HCT116 (cell line): ENCODE measurements around the gene DIRAS2. TPM values are rescaled to one million over a fixed set of nuclear protein-coding genes. Genes with fewer than 3 reads are reported as not detected.

Experiments used
- ATAC-seq: fragments of 200-7000 bp; cut with Tn5 transposase; 2 replicates; pipeline ENCODE4 v1.9.1; 2020; ENCODE audit warnings: mild to moderate bottlenecking, moderate library complexity
- BruUV-seq: library from RNA; stranded (reverse); fragments of 400-500 nt; replicated peaks from 2 replicates; lab custom pipeline; 2021; lab: Mats Ljungman, UMichigan
- CTCF ChIA-PET: fragments of 300-600 bp; sonication (Branson Sonifier 250); formaldehyde crosslinking; loops from one replicate; lab custom pipeline; 2021; ENCODE audit warnings: antibody characterized with exemption; lab: Charles Lee
- POLR2A ChIA-PET: fragments of 300-600, 350-600 bp; sonication (Branson Sonifier 250); formaldehyde crosslinking; loops from one replicate; lab custom pipeline; 2021; ENCODE audit warnings: antibody characterized with exemption; lab: Charles Lee
- RAD21 ChIA-PET, 2 experiments: fragments of 300-600 bp; sonication (Branson Sonifier 250); formaldehyde crosslinking; loops; one replicate each; lab custom pipeline; 2023; ENCODE audit warnings: low total read pairs in 2 of 2; ENCODE audit not compliant: uncharacterized antibody in 2 of 2, unreplicated experiment in 2 of 2, low non-redundant PET in 1 of 2; lab: Charles Lee
- DNase-seq: peaks from one replicate; pipeline ENCODE4 v3.0.0-alpha.2; 2010; ENCODE audit warnings: low read depth, low spot score
- H2AFZ ChIP-seq: fragments of 200-600 bp; shearing (Covaris generic), sonication (generic); 2 replicates; pipeline ENCODE4 v1.6.1; 2017; ENCODE audit warnings: low read depth, mixed run types, mixed read lengths, antibody characterized with exemption, low read length; ENCODE audit not compliant: poor library complexity, severe bottlenecking
- H3K27ac ChIP-seq: 2 replicates; pipeline ENCODE4 v1.5.1; 2012; ENCODE audit warnings: low read depth, low read length
- H3K27me3 ChIP-seq: fragments of 200-600 bp; sonication (generic); 2 replicates; pipeline ENCODE4 v1.6.1; 2016; ENCODE audit warnings: mixed run types, low read length, mixed read lengths; ENCODE audit not compliant: insufficient read depth
- H3K36me3 ChIP-seq, 2 experiments: fragments of 200-500 bp in 1 of 2; fragments of 200-600 bp in 1 of 2; sonication (Bioruptor generic) in 1 of 2; sonication (generic) in 1 of 2; 2 replicates each; pipeline versions ENCODE4 v1.5.1 to v1.6.1; 2014 to 2016; ENCODE audit warnings: low read length in 2 of 2, inconsistent platforms in 1 of 2, mixed read lengths in 1 of 2, mixed run types in 1 of 2; ENCODE audit not compliant: insufficient read depth in 2 of 2, control insufficient read depth in 1 of 2
- H3K4me1 ChIP-seq, 2 experiments: fragments of 200-600 bp in 1 of 2; sonication (generic) in 1 of 2; 2 replicates each; pipeline versions ENCODE4 v1.5.1 to v1.6.1; 2012 to 2017; ENCODE audit warnings: low read length in 2 of 2, inconsistent platforms in 1 of 2, mild to moderate bottlenecking in 1 of 2, mixed read lengths in 1 of 2, mixed run types in 1 of 2, moderate library complexity in 1 of 2; ENCODE audit not compliant: insufficient read depth in 2 of 2, control insufficient read depth in 1 of 2
- H3K4me2 ChIP-seq: fragments of 200-600 bp; sonication (generic); 2 replicates; pipeline ENCODE4 v1.6.1; 2017; ENCODE audit warnings: mixed run types, low read length, mixed read lengths
- H3K4me3 ChIP-seq, 2 experiments: fragments of 200-600 bp in 1 of 2; sonication (generic) in 1 of 2; replicated peaks in 1 of 2; 2 replicates each; pipeline ENCODE4 v1.5.1; 2011 to 2016; ENCODE audit warnings: low read length in 2 of 2, control low read depth in 1 of 2, low read depth in 1 of 2, mild to moderate bottlenecking in 1 of 2, mixed read lengths in 1 of 2, mixed run types in 1 of 2
- H3K79me2 ChIP-seq: fragments of 200-600 bp; sonication (generic); 2 replicates; pipeline ENCODE4 v1.6.1; 2017; ENCODE audit warnings: mild to moderate bottlenecking, mixed run types, low read length, moderate library complexity, mixed read lengths; ENCODE audit not compliant: insufficient read depth
- H3K9ac ChIP-seq: fragments of 200-600 bp; sonication (generic); 2 replicates; pipeline ENCODE4 v1.6.1; 2016; ENCODE audit warnings: low read length, mixed read lengths
- H3K9me2 ChIP-seq: fragments of 200-600 bp; sonication (generic), shearing (Covaris generic); 2 replicates; pipeline ENCODE4 v1.6.1; 2017; ENCODE audit warnings: mixed run types, mild to moderate bottlenecking, moderate library complexity; ENCODE audit not compliant: insufficient read depth
- H3K9me3 ChIP-seq, 2 experiments: fragments of 200-500 bp in 1 of 2; fragments of 200-600 bp in 1 of 2; sonication (Bioruptor generic) in 1 of 2; sonication (generic) in 1 of 2; 2 replicates each; pipeline ENCODE4 v1.6.1; 2014 to 2017; ENCODE audit warnings: low read length in 2 of 2, mixed read lengths in 2 of 2, inconsistent platforms in 1 of 2, low read depth in 1 of 2, mild to moderate bottlenecking in 1 of 2, mixed run types in 1 of 2, moderate library complexity in 1 of 2; ENCODE audit not compliant: control insufficient read depth in 1 of 2, insufficient read depth in 1 of 2
- H4K20me1 ChIP-seq: fragments of 200-600 bp; sonication (generic), shearing (Covaris generic); 2 replicates; pipeline ENCODE4 v1.6.1; 2017; ENCODE audit warnings: mixed run types, mild to moderate bottlenecking, moderate library complexity; ENCODE audit not compliant: insufficient read depth
- CBX3 ChIP-seq: IDR thresholded peaks from 2 replicates; pipeline ENCODE4 v1.6.1; 2012; ENCODE audit warnings: low read depth
- EGR1 ChIP-seq: IDR thresholded peaks from 2 replicates; pipeline ENCODE4 v1.6.1; 2012; ENCODE audit warnings: low read depth
- ELF1 ChIP-seq: IDR thresholded peaks from 2 replicates; pipeline ENCODE4 v1.6.1; 2012; ENCODE audit warnings: low read depth, borderline replicate concordance
- EZH2phosphoT487 ChIP-seq: fragments of 200-600 bp; IDR thresholded peaks from 2 replicates; pipeline ENCODE4 v1.6.1; 2018; ENCODE audit warnings: antibody characterized with exemption, borderline replicate concordance
- POLR2A ChIP-seq: IDR thresholded peaks from 2 replicates; pipeline ENCODE4 v1.7.0; 2011; ENCODE audit warnings: borderline replicate concordance; ENCODE audit not compliant: insufficient read depth, insufficient read length; ENCODE audit errors: extremely low read depth
- SIN3A ChIP-seq: IDR thresholded peaks from 2 replicates; pipeline ENCODE4 v1.6.1; 2012; ENCODE audit warnings: low read depth
- SRF ChIP-seq: IDR thresholded peaks from 2 replicates; pipeline ENCODE4 v1.6.1; 2012; ENCODE audit warnings: low read depth
- TCF7L2 ChIP-seq: IDR thresholded peaks from 2 replicates; pipeline ENCODE4 v1.7.0; 2011; ENCODE audit warnings: borderline replicate concordance, inconsistent platforms; ENCODE audit not compliant: insufficient read depth, insufficient read length; ENCODE audit errors: extremely low read depth
- ZBTB33 ChIP-seq: IDR thresholded peaks from 2 replicates; pipeline ENCODE4 v1.6.1; 2011; ENCODE audit warnings: mild to moderate bottlenecking, low read length, moderate library complexity; ENCODE audit not compliant: insufficient replicate concordance; ENCODE audit errors: extremely low read depth
- ZFX ChIP-seq: fragments of 450-650 bp; IDR thresholded peaks from 2 replicates; pipeline ENCODE4 v1.6.1; 2017
- intact Hi-C: fragments of 100-400 bp; cut with micrococcal nuclease; formaldehyde crosslinking; loops from 2 replicates; pipeline ENCODE4 v1.10.0; 2022
- total RNA-seq: library from RNA; stranded (reverse); gene quantifications from one replicate; pipeline ENCODE4 v1.2.1, GENCODE V29; 2021; ENCODE audit not compliant: unreplicated experiment
- TF ChIP-seq, protein P1 (sequence below): IDR thresholded peaks from 2 replicates; pipeline ENCODE4 v1.6.1; 2012

DIRAS2 gene
- total RNA-seq, 1 experiment from 2014 or later: not detected

GRCh38 chr9:90645721-90646120 lies 3.1 kb upstream of the DIRAS2 start:
- Histone ChIP-seq H3K4me2 (no peak overlapping the region), H3K36me3 (no peaks in the 10 kb centered on the region), H4K20me1 (no peaks in the 10 kb centered on the region), H3K4me1 (no peaks in the 10 kb centered on the region), H3K9me2 (no peaks in the 10 kb centered on the region), H3K9me3 (no peaks in the 10 kb centered on the region), H3K27ac (no peak overlapping the region), H3K9ac (no peak overlapping the region), H3K79me2 (no peaks in the 10 kb centered on the region), H3K27me3 (peaks cover 24% of the 10 kb centered on the region), H2AFZ (no peak overlapping the region), H3K4me3 (no peak overlapping the region)
- TF ChIP-seq TCF7L2 (no peak), EGR1 (no peak), ZBTB33 (no peak), ZFX (no peak), SRF (no peak), CBX3 (no peak), ELF1 (no peak), SIN3A (no peak), POLR2A (no peak), EZH2phosphoT487 (no peak)
- TF ChIP-seq, protein P1, sequence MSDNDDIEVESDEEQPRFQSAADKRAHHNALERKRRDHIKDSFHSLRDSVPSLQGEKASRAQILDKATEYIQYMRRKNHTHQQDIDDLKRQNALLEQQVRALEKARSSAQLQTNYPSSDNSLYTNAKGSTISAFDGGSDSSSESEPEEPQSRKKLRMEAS: no peak
- ATAC-seq (no peak), DNase-seq (no peak)
- BruUV-seq: no TSS peak
- intact Hi-C loops: loop anchor here (10.0 kb wide), 1 partner anchor 229 kb away; no protein-coding TSS in a partner anchor
- CTCF ChIA-PET: no interaction called here
- POLR2A ChIA-PET: no interaction called here
- RAD21 ChIA-PET: no interaction called here
